ENCODE results near the gene EXOC2. TPM values are rescaled to one million over a fixed set of nuclear protein-coding genes. Genes with fewer than 3 reads are reported as not detected.

EXOC2 gene
- total and polyA plus RNA-seq, 7 donors = 5.4 to 23.2 (median 15.3) TPM

DNA sequence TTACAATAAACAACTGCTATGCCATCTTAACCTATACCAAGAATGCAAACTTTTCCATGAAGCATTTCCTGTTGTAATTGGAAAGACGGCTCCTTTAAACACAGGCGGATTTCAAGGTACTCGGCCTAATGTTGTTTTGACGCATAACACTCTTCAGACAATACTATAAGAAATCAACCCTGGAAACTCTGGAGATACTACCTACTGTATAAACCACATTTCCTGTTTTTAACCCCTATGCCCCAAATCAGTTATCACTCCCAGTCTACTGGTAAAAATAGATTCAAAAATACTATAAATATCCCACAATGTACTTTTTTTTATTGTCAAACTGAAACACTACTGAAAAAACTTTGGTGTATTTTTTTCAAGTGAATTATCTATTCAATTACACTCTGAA lies 183.3 kb downstream of the EXOC2 start:
- H3K4me3 ChIP-seq = no peak overlapping the region
- H3K27me3 ChIP-seq = no peaks in the 10 kb centered on the region
- DNase-seq = no peak
- peaks cover 0 to 12% (median 0%) of the 10 kb centered on the region in 4 donors for H3K36me3 ChIP-seq
- H3K27ac ChIP-seq = no peak overlapping the region
- intact Hi-C loops (cut with DNase I) = no loop called here
- no peaks in the 10 kb centered on the region for H3K4me1 ChIP-seq
- WGBS, 2 donors = 49 to 87% methylated on average over 4 of the region's 4 CpGs
- no peaks in the 10 kb centered on the region for H3K9me3 ChIP-seq
- TF ChIP-seq, protein P1, sequence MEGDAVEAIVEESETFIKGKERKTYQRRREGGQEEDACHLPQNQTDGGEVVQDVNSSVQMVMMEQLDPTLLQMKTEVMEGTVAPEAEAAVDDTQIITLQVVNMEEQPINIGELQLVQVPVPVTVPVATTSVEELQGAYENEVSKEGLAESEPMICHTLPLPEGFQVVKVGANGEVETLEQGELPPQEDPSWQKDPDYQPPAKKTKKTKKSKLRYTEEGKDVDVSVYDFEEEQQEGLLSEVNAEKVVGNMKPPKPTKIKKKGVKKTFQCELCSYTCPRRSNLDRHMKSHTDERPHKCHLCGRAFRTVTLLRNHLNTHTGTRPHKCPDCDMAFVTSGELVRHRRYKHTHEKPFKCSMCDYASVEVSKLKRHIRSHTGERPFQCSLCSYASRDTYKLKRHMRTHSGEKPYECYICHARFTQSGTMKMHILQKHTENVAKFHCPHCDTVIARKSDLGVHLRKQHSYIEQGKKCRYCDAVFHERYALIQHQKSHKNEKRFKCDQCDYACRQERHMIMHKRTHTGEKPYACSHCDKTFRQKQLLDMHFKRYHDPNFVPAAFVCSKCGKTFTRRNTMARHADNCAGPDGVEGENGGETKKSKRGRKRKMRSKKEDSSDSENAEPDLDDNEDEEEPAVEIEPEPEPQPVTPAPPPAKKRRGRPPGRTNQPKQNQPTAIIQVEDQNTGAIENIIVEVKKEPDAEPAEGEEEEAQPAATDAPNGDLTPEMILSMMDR (IDR thresholded peaks at IDR 0.05) = no peak
- TF ChIP-seq POLR2AphosphoS5 (IDR thresholded peaks at IDR 0.05) (no peak), EP300 (IDR thresholded peaks at IDR 0.05) (no peak), POLR2A (IDR thresholded peaks at IDR 0.05) (no peak)

DNA sequence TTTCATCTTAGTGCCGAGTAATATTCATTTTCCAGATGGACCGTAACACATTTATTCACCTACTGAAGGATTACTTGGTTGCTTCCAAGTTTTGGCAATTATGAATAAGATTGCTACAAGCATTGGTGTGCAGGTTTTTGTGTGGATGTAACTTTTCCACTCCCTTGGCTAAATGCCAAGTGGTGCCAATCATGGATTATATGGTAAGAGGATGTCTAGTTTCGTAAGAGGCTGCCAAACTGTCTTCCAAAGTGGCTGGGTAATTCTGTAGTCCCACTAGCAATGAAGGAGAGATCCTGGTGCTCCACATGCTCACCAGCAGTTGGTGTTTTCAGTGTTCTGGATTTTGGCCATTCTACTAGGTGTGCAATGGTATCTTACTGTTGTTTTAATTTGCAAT lies 184.3 kb downstream of the EXOC2 start:
- H3K36me3 ChIP-seq = peaks cover 0 to 20% (median 0%) of the 10 kb centered on the region in 4 donors
- DNase-seq = no peak
- no peaks in the 10 kb centered on the region for H3K27me3 ChIP-seq
- 75 to 92% methylated on average over 3 of the region's 3 CpGs for WGBS, 2 donors
- H3K4me3 ChIP-seq = no peak overlapping the region
- intact Hi-C loops (cut with DNase I) = no loop called here
- no peaks in the 10 kb centered on the region for H3K9me3 ChIP-seq
- no peaks in the 10 kb centered on the region for H3K4me1 ChIP-seq
- H3K27ac ChIP-seq = no peak overlapping the region
- TF ChIP-seq POLR2AphosphoS5 (IDR thresholded peaks at IDR 0.05) (no peak), POLR2A (IDR thresholded peaks at IDR 0.05) (no peak), EP300 (IDR thresholded peaks at IDR 0.05) (no peak)
- TF ChIP-seq, protein P1 (IDR thresholded peaks at IDR 0.05) = no peak

DNA sequence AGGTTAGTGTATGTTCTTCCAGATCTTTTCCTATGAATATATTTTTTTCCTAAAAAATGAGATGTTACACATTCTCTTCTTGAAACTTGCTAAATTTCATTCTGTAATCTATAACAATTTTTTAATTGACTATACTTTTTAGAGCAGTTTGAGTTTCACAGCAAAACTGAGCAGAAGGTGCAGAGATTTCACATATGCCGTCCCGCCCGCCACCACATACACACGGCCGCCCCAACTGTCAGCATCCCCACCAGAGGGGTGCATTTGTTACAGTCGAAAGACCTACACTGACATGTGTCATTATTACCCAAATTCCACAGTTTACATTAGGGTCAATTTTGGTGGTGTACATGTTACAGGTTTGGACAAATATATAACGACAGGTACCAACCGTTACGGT lies 184.9 kb downstream of the EXOC2 start:
- DNase-seq = no peak
- Histone ChIP-seq H3K9me3 (no peaks in the 10 kb centered on the region), H3K36me3 (peaks cover 0 to 22% (median 0%) of the 10 kb centered on the region in 4 donors), H3K4me1 (no peaks in the 10 kb centered on the region), H3K27ac (no peak overlapping the region), H3K4me3 (no peak overlapping the region), H3K27me3 (no peaks in the 10 kb centered on the region)
- no peak for TF ChIP-seq EP300 (IDR thresholded peaks at IDR 0.05)
- TF ChIP-seq POLR2A (IDR thresholded peaks at IDR 0.05) = no peak
- TF ChIP-seq, protein P1 (IDR thresholded peaks at IDR 0.05) = no peak
- no peak for TF ChIP-seq POLR2AphosphoS5 (IDR thresholded peaks at IDR 0.05)
- 85 to 93% methylated on average over 9 of the region's 9 CpGs for WGBS, 2 donors
- intact Hi-C loops (cut with DNase I) = no loop called here

DNA sequence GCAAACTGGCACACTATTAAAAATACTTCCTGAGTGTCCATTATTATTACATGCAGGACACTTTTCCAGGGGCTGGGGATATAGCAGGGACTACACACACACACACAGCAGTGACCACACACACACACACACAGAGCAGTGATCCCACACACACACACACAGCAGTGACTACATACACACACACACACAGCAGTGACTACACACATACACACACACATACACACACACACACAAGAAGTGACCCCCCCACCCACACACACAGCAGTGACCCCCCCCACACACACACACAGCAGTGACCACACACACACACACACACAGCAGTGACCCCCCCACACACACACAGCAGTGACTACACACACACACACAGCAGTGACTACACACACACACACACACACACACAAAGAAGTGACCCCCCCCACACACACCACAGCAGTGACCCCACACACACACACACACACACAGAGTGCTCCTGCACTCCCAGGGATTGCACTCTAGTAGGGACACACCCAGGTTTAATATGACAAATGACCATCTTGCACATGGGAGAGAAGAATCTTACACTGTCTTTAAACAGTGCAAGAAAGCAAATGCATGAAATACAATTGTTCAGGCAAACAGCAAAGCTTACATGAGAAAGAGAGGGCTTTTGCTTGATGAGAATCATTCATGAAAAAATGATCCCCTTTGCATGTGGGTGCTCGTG lies 185.9 kb downstream of the EXOC2 start:
- no peaks in the 10 kb centered on the region for H3K9me3 ChIP-seq
- peaks cover 0 to 15% (median 0%) of the 10 kb centered on the region in 4 donors for H3K36me3 ChIP-seq
- WGBS, 2 donors = 62 to 64% methylated on average over 1 of the region's 1 CpG
- DNase-seq = no peak
- H3K27me3 ChIP-seq = no peaks in the 10 kb centered on the region
- H3K27ac ChIP-seq = no peak overlapping the region
- no peak overlapping the region for H3K4me3 ChIP-seq
- no peaks in the 10 kb centered on the region for H3K4me1 ChIP-seq
- intact Hi-C loops (cut with DNase I) = no loop called here
- no peak for TF ChIP-seq POLR2AphosphoS5 (IDR thresholded peaks at IDR 0.05)
- no peak for TF ChIP-seq POLR2A (IDR thresholded peaks at IDR 0.05)
- no peak for TF ChIP-seq EP300 (IDR thresholded peaks at IDR 0.05)
- TF ChIP-seq, protein P1 (IDR thresholded peaks at IDR 0.05) = no peak

DNA sequence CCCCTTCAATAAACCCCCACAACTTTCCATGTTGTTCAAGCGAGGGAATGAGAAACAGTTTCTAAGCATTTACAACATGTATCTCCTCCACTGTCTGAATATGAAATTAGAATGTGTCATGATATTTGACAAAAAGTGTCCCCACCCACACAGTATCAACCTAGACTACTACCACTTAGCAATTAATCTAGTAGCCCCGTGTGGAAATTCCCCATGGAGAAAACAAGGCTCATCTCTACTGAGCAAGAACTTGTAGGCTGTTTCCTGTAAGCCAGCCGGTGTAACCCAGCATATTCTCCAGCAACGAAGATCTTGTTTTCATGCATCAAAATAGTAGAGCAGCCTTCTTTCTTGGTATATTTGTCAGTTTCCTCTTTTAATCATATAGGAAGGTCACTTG lies 186.4 kb downstream of the EXOC2 start:
- peaks cover 0 to 11% (median 0%) of the 10 kb centered on the region in 4 donors for H3K36me3 ChIP-seq
- H3K4me1 ChIP-seq = no peaks in the 10 kb centered on the region
- intact Hi-C loops (cut with DNase I) = no loop called here
- H3K9me3 ChIP-seq = no peaks in the 10 kb centered on the region
- DNase-seq = no peak
- TF ChIP-seq POLR2AphosphoS5 (IDR thresholded peaks at IDR 0.05) (no peak), EP300 (IDR thresholded peaks at IDR 0.05) (no peak), POLR2A (IDR thresholded peaks at IDR 0.05) (no peak)
- TF ChIP-seq, protein P1 (IDR thresholded peaks at IDR 0.05) = no peak
- no peak overlapping the region for H3K27ac ChIP-seq
- H3K27me3 ChIP-seq = no peaks in the 10 kb centered on the region
- WGBS, 2 donors = 53 to 79% methylated on average over 4 of the region's 4 CpGs
- H3K4me3 ChIP-seq = no peak overlapping the region
